Trophoblast cell (in vitro differentiated cells and primary cell): ENCODE data around the gene KRT74.
A peak's percentile ranks its signal among the peaks of the same experiment; 100 is the strongest.

ENCODE experiments used
- DNase-seq, 2 donors: peaks; one replicate each; pipeline ENCODE4 v3.0.0-alpha.2; 2016
- H2AFZ ChIP-seq: 2 replicates; pipeline ENCODE4 v1.6.1; 2013; ENCODE audit warnings: low read length, moderate library complexity, mild to moderate bottlenecking; ENCODE audit not compliant: insufficient read depth, poor library complexity
- H2AK5ac ChIP-seq: 2 replicates; pipeline ENCODE4 v1.6.1; 2013; ENCODE audit warnings: mild to moderate bottlenecking, low read length
- H2BK120ac ChIP-seq: 2 replicates; pipeline ENCODE4 v1.6.1; 2013; ENCODE audit warnings: low read length, mild to moderate bottlenecking, moderate library complexity; ENCODE audit not compliant: insufficient read depth, poor library complexity
- H2BK12ac ChIP-seq: 2 replicates; pipeline ENCODE4 v1.6.1; 2013; ENCODE audit warnings: mild to moderate bottlenecking, low read length, moderate library complexity
- H2BK5ac ChIP-seq: 2 replicates; pipeline ENCODE4 v1.6.1; 2013; ENCODE audit warnings: low read length, low read depth, moderate library complexity, mild to moderate bottlenecking; ENCODE audit not compliant: poor library complexity
- H3K14ac ChIP-seq: 2 replicates; pipeline ENCODE4 v1.6.1; 2013; ENCODE audit warnings: mild to moderate bottlenecking, low read length
- H3K18ac ChIP-seq: 2 replicates; pipeline ENCODE4 v1.6.1; 2013; ENCODE audit warnings: mild to moderate bottlenecking, low read length
- H3K23ac ChIP-seq: 2 replicates; pipeline ENCODE4 v1.6.1; 2013; ENCODE audit warnings: low read length
- H3K27ac ChIP-seq: 2 replicates; pipeline ENCODE4 v1.5.1; 2013; ENCODE audit warnings: low read depth, mild to moderate bottlenecking, inconsistent platforms, low read length, moderate library complexity
- H3K27me3 ChIP-seq: 2 replicates; pipeline ENCODE4 v1.6.1; 2013; ENCODE audit warnings: inconsistent platforms, mild to moderate bottlenecking, low read length, moderate library complexity; ENCODE audit not compliant: insufficient read depth
- H3K36me3 ChIP-seq, 2 experiments: 1 replicate in 1 of 2; 2 replicates in 1 of 2; pipeline ENCODE4 v1.6.1; 2013; ENCODE audit warnings: low read length in 2 of 2, mild to moderate bottlenecking in 2 of 2, moderate library complexity in 1 of 2; ENCODE audit not compliant: insufficient read depth in 2 of 2, control insufficient read depth in 1 of 2
- H3K4ac ChIP-seq: 2 replicates; pipeline ENCODE4 v1.6.1; 2013; ENCODE audit warnings: low read depth, mild to moderate bottlenecking, low read length, moderate library complexity
- H3K4me1 ChIP-seq, 2 experiments: 1 replicate in 1 of 2; 2 replicates in 1 of 2; pipeline ENCODE4 v1.6.1; 2013; ENCODE audit warnings: low read length in 2 of 2, mild to moderate bottlenecking in 2 of 2, moderate library complexity in 1 of 2; ENCODE audit not compliant: insufficient read depth in 2 of 2, control insufficient read depth in 1 of 2
- H3K4me2 ChIP-seq: 2 replicates; pipeline ENCODE4 v1.6.1; 2013; ENCODE audit warnings: inconsistent platforms, mild to moderate bottlenecking, low read length, moderate library complexity
- H3K4me3 ChIP-seq: 2 replicates; pipeline ENCODE4 v1.5.1; 2013; ENCODE audit warnings: mild to moderate bottlenecking, low read depth, low read length, inconsistent platforms
- H3K79me1 ChIP-seq: one replicate; pipeline ENCODE4 v1.6.1; 2013; ENCODE audit warnings: low read length
- H3K79me2 ChIP-seq: 2 replicates; pipeline ENCODE4 v1.6.1; 2013; ENCODE audit warnings: low read length, mild to moderate bottlenecking; ENCODE audit not compliant: control insufficient read depth, insufficient read depth, poor library complexity
- H3K9ac ChIP-seq: 2 replicates; pipeline ENCODE4 v1.6.1; 2013; ENCODE audit warnings: mild to moderate bottlenecking, low read length
- H3K9me3 ChIP-seq: 2 replicates; pipeline ENCODE4 v1.6.1; 2013; ENCODE audit warnings: low read depth, mild to moderate bottlenecking, control low read depth, inconsistent platforms, low read length; ENCODE audit not compliant: insufficient read depth
- H4K12ac ChIP-seq: 2 replicates; pipeline ENCODE4 v1.6.1; 2013; ENCODE audit warnings: low read depth, mild to moderate bottlenecking, low read length, moderate library complexity
- H4K8ac ChIP-seq: 2 replicates; pipeline ENCODE4 v1.6.1; 2013; ENCODE audit warnings: low read depth, mild to moderate bottlenecking, low read length, moderate library complexity
- H4K91ac ChIP-seq: one replicate; pipeline ENCODE4 v1.6.1; 2013; ENCODE audit warnings: low read depth, mild to moderate bottlenecking, low read length, moderate library complexity
- WGBS: extraction: QIAGEN DNeasy Blood & Tissue Kit; methylation state at CpG from one replicate; pipeline ENCODE4 v1.1.7; 2013; ENCODE audit warnings: missing lambda C conversion rate; ENCODE audit not compliant: insufficient read length, insufficient coverage; ENCODE audit errors: extremely low coverage; 5-methylcytosine and 5-hydroxymethylcytosine counted together

The KRT74 gene

GRCh38 chr12:52577316-52577715 is 3.7 kb upstream of the KRT74 start:
- no peak overlapping the region for H2BK120ac ChIP-seq
- no peak overlapping the region for H3K27ac ChIP-seq
- no peak for DNase-seq
- H2BK12ac ChIP-seq: no peak overlapping the region
- no peak overlapping the region for H2BK5ac ChIP-seq
- H3K18ac ChIP-seq: no peak overlapping the region
- no peak overlapping the region for H3K14ac ChIP-seq
- peaks cover 4% of the 10 kb centered on the region for H3K9me3 ChIP-seq
- WGBS: no CpG with 5 or more reads among the region's 8 CpGs
- no peak overlapping the region for H4K91ac ChIP-seq
- no peaks in the 10 kb centered on the region for H3K79me2 ChIP-seq
- no peak overlapping the region for H3K23ac ChIP-seq
- H2AK5ac ChIP-seq: no peak overlapping the region
- peaks cover 0 to 3% of the 10 kb centered on the region in 2 experiments for H3K4me1 ChIP-seq
- no peak overlapping the region for H3K4ac ChIP-seq
- no peaks in the 10 kb centered on the region for H3K79me1 ChIP-seq
- H3K4me2 ChIP-seq: no peak overlapping the region
- no peak overlapping the region for H4K8ac ChIP-seq
- H3K4me3 ChIP-seq: no peak overlapping the region
- no peak overlapping the region for H2AFZ ChIP-seq
- no peaks in the 10 kb centered on the region for H3K36me3 ChIP-seq
- H4K12ac ChIP-seq: no peak overlapping the region
- no peaks in the 10 kb centered on the region for H3K27me3 ChIP-seq
- H3K9ac ChIP-seq: no peak overlapping the region

DNA sequence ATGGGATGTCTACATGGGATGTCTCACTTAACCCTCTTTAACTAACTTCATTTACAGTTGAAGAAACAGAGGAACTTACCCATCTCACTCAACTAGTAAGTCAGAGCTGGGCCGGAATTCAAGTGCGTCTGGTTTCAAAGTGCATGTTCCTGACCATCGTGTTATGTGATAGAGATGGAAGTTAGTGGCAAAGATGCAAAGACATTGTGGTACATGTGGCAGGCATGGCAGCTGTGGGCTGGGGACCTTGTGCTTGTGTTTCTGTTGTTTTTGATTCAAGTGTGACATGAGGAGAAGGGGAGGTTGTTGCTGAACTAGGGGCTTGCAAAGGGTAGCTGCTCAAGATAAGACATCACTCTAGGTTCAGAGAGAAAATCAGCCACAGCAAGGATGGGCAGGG is 2.3 kb upstream of the KRT74 start:
- Histone ChIP-seq H2BK12ac (no peak overlapping the region), H3K27ac (no peak overlapping the region), H3K79me1 (no peaks in the 10 kb centered on the region), H3K36me3 (no peaks in the 10 kb centered on the region), H3K9me3 (peaks cover 4% of the 10 kb centered on the region), H3K4ac (no peak overlapping the region), H2BK120ac (no peak overlapping the region), H3K9ac (no peak overlapping the region), H3K4me1 (peaks cover 0 to 2% of the 10 kb centered on the region in 2 experiments), H3K4me3 (no peak overlapping the region), H3K18ac (no peak overlapping the region), H3K14ac (no peak overlapping the region), H4K91ac (no peak overlapping the region), H2AK5ac (no peak overlapping the region), H3K23ac (no peak overlapping the region), H3K4me2 (no peak overlapping the region), H2AFZ (no peak overlapping the region), H4K12ac (no peak overlapping the region), H4K8ac (no peak overlapping the region), H3K79me2 (no peaks in the 10 kb centered on the region), H3K27me3 (no peaks in the 10 kb centered on the region), H2BK5ac (no peak overlapping the region)
- WGBS: no CpG with 5 or more reads among the region's 3 CpGs
- no peak for DNase-seq

DNA sequence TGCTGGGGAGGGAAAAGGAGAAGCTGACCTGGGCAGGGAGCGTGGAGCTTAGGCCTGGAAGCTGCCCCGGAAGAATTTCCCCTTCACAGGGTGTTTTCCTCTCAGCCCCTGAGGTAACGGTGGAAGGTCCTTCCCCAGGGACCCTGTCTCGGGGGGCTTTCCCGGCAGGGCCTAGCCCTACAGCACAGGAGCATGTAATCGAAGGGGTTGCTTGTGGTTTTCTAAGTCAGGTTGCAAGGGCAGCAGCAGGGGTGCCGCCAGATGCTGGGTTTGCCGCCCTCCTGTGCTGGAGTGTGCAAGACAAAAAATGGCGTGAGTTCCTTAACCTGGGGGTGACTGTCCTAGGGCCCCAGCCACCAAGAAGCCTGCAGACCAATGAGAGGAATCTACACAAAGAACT is 1.6 kb upstream of the KRT74 start:
- Histone ChIP-seq H3K36me3 (no peaks in the 10 kb centered on the region), H3K27me3 (no peaks in the 10 kb centered on the region), H2BK5ac (no peak overlapping the region), H2BK120ac (no peak overlapping the region), H3K14ac (no peak overlapping the region), H3K79me2 (no peaks in the 10 kb centered on the region), H2AK5ac (no peak overlapping the region), H3K9me3 (peaks cover 4% of the 10 kb centered on the region), H2BK12ac (no peak overlapping the region), H4K91ac (no peak overlapping the region), H3K4me3 (no peak overlapping the region), H3K9ac (no peak overlapping the region), H3K4me1 (peaks cover 0 to 2% of the 10 kb centered on the region in 2 experiments), H3K4me2 (no peak overlapping the region), H4K12ac (no peak overlapping the region), H2AFZ (no peak overlapping the region), H3K23ac (no peak overlapping the region), H3K79me1 (no peaks in the 10 kb centered on the region), H3K27ac (no peak overlapping the region), H3K4ac (no peak overlapping the region), H3K18ac (no peak overlapping the region), H4K8ac (no peak overlapping the region)
- no CpG with 5 or more reads among the region's 9 CpGs for WGBS
- no peak for DNase-seq

DNA sequence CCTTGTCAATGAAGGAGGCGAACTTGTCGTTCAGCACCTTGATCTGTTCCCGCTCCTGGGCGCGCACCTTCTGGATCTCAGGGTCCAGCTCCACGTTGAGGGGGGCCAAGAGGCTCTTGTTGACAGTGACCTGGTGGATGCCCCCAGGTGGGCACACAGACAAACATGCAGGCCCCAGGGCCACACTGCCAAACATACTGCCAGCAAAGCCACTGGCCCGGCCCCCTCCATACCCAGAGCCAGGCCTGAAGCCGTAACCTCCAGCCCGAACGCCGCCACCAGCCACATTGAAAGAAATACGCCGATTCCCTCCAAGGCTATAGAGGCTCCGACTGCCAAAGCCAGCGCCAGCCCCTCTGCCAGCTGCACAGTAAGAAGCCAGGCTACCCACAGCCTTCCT is 337 bp downstream of the KRT74 start:
- H4K12ac ChIP-seq: no peak overlapping the region
- peaks cover 0 to 2% of the 10 kb centered on the region in 2 experiments for H3K4me1 ChIP-seq
- H3K4me2 ChIP-seq: no peak overlapping the region
- H4K8ac ChIP-seq: no peak overlapping the region
- no peak overlapping the region for H3K18ac ChIP-seq
- H3K9me3 ChIP-seq: peaks cover 3% of the 10 kb centered on the region
- H4K91ac ChIP-seq: no peak overlapping the region
- no peak overlapping the region for H2BK120ac ChIP-seq
- no peaks in the 10 kb centered on the region for H3K79me1 ChIP-seq
- no peak overlapping the region for H2AK5ac ChIP-seq
- peak overlapping the region; percentile 47 for H3K4me3 ChIP-seq
- no peak overlapping the region for H3K23ac ChIP-seq
- H3K9ac ChIP-seq: no peak overlapping the region
- H2BK12ac ChIP-seq: no peak overlapping the region
- no peak overlapping the region for H3K14ac ChIP-seq
- DNase-seq: no peak
- no CpG with 5 or more reads among the region's 15 CpGs for WGBS
- no peak overlapping the region for H2BK5ac ChIP-seq
- no peak overlapping the region for H3K4ac ChIP-seq
- H3K27ac ChIP-seq: no peak overlapping the region
- no peaks in the 10 kb centered on the region for H3K27me3 ChIP-seq
- H2AFZ ChIP-seq: no peak overlapping the region
- H3K36me3 ChIP-seq: no peaks in the 10 kb centered on the region
- no peaks in the 10 kb centered on the region for H3K79me2 ChIP-seq
